GM23338 (cell line): ENCODE results near the gene ADAMTS17. TPM values are rescaled to one million over a fixed set of nuclear protein-coding genes. Genes with fewer than 3 reads are reported as not detected.

ENCODE experiments used
- ATAC-seq: fragments of 200-7000 bp; cut with Tn5 transposase; 3 replicates; pipeline ENCODE4 v1.9.1; 2020
- DNase-seq: peaks from one replicate; pipeline ENCODE4 v3.0.0-alpha.2; 2015; ENCODE audit warnings: low spot score
- H2AFZ ChIP-seq: fragments of 200-600 bp; sonication (generic); 2 replicates; pipeline ENCODE4 v1.8.0; 2016; ENCODE audit warnings: antibody characterized with exemption, mild to moderate bottlenecking, moderate library complexity
- H3F3A ChIP-seq: fragments of 200-600 bp; sonication (generic); replicated peaks from 2 replicates; pipeline ENCODE4 v1.8.0; 2017; ENCODE audit warnings: antibody characterized with exemption, mixed run types, low read depth
- H3K27ac ChIP-seq: fragments of 200-600 bp; sonication (generic); 2 replicates; pipeline ENCODE4 v1.6.1; 2016; ENCODE audit warnings: low read depth
- H3K27me3 ChIP-seq: fragments of 200-600 bp; sonication (generic); 2 replicates; pipeline ENCODE4 v1.8.0; 2016; ENCODE audit warnings: mild to moderate bottlenecking, mixed run types, moderate library complexity; ENCODE audit not compliant: insufficient read depth
- H3K36me3 ChIP-seq: fragments of 200-600 bp; sonication (generic); 2 replicates; pipeline ENCODE4 v1.8.0; 2016; ENCODE audit warnings: mild to moderate bottlenecking; ENCODE audit not compliant: insufficient read depth
- H3K4me1 ChIP-seq: fragments of 200-600 bp; sonication (generic); 2 replicates; pipeline ENCODE4 v1.8.0; 2016; ENCODE audit warnings: mild to moderate bottlenecking, moderate library complexity; ENCODE audit not compliant: insufficient read depth
- H3K4me2 ChIP-seq: fragments of 200-600 bp; sonication (generic); 2 replicates; pipeline ENCODE4 v1.7.1; 2017; ENCODE audit warnings: mixed run types
- H3K4me3 ChIP-seq: fragments of 200-600 bp; sonication (generic); 2 replicates; pipeline ENCODE4 v1.6.1; 2016; ENCODE audit warnings: mixed run types
- H3K79me2 ChIP-seq: fragments of 200-600 bp; sonication (generic); replicated peaks from 2 replicates; pipeline ENCODE4 v1.8.0; 2017; ENCODE audit warnings: mild to moderate bottlenecking; ENCODE audit not compliant: insufficient read depth
- H3K9me2 ChIP-seq: fragments of 200-600 bp; sonication (generic); 2 replicates; pipeline ENCODE4 v1.8.0; 2017; ENCODE audit not compliant: insufficient read depth
- H4K20me1 ChIP-seq: fragments of 200-600 bp; sonication (generic); replicated peaks from 2 replicates; pipeline ENCODE4 v1.8.0; 2017; ENCODE audit warnings: mild to moderate bottlenecking; ENCODE audit not compliant: insufficient read depth
- H3K27ac Mint-ChIP-seq: 2 replicates; pipeline ENCODE4 v1.8.0; 2020; ENCODE audit warnings: inconsistent platforms, mild to moderate bottlenecking, moderate library complexity, mixed read lengths
- H3K27me3 Mint-ChIP-seq: 3 replicates; pipeline ENCODE4 v1.8.0; 2022; ENCODE audit warnings: low read depth, mild to moderate bottlenecking, moderate library complexity, mixed read lengths, inconsistent platforms; ENCODE audit not compliant: insufficient read depth, poor library complexity
- H3K36me3 Mint-ChIP-seq: 3 replicates; pipeline ENCODE4 v1.8.0; 2021; ENCODE audit warnings: low read depth, mild to moderate bottlenecking, inconsistent platforms, moderate library complexity, mixed read lengths
- H3K4me1 Mint-ChIP-seq: 3 replicates; pipeline ENCODE4 v1.8.0; 2020; ENCODE audit warnings: mild to moderate bottlenecking, inconsistent platforms, mixed read lengths
- H3K4me3 Mint-ChIP-seq: 3 replicates; pipeline ENCODE4 v1.8.0; 2021; ENCODE audit warnings: moderate library complexity, mild to moderate bottlenecking, inconsistent platforms, mixed read lengths
- H3K9me3 Mint-ChIP-seq: 3 replicates; pipeline ENCODE4 v1.8.0; 2020; ENCODE audit warnings: moderate library complexity, mild to moderate bottlenecking, inconsistent platforms, mixed read lengths
- CREB1 ChIP-seq: fragments of 250-450 bp; sonication (Bioruptor Pico); IDR thresholded peaks from 2 replicates; pipeline ENCODE4 v1.5.0; 2020; ENCODE audit warnings: low read depth, mild to moderate bottlenecking, moderate library complexity
- EZH2 ChIP-seq: fragments of 200-600 bp; sonication (generic); IDR thresholded peaks from one replicate; pipeline ENCODE4 v1.8.0; 2017; ENCODE audit warnings: antibody characterized with exemption, mild to moderate bottlenecking, low read depth; ENCODE audit not compliant: unreplicated experiment
- EZH2phosphoT487 ChIP-seq: fragments of 200-600 bp; sonication (generic); IDR thresholded peaks from one replicate; pipeline ENCODE4 v1.8.1; 2018; ENCODE audit warnings: antibody characterized with exemption; ENCODE audit not compliant: unreplicated experiment
- JUNB ChIP-seq: IDR thresholded peaks from one replicate; pipeline ENCODE4 v1.6.1; 2016; ENCODE audit warnings: antibody characterized with exemption; ENCODE audit not compliant: unreplicated experiment
- NANOG ChIP-seq: IDR thresholded peaks from 2 replicates; pipeline ENCODE4 v1.6.1; 2016; ENCODE audit warnings: antibody characterized with exemption, borderline replicate concordance
- POLR2AphosphoS5 ChIP-seq: IDR thresholded peaks from 2 replicates; pipeline ENCODE4 v1.6.1; 2016; ENCODE audit warnings: antibody characterized with exemption, low read depth
- STAT1 ChIP-seq: IDR thresholded peaks from one replicate; pipeline ENCODE4 v1.6.1; 2016; ENCODE audit warnings: antibody characterized with exemption; ENCODE audit not compliant: unreplicated experiment
- ZNF114 ChIP-seq: fragments of 250-450 bp; sonication (Bioruptor Pico); IDR thresholded peaks from 2 replicates; pipeline ENCODE4 v1.5.0; 2020; ENCODE audit warnings: mild to moderate bottlenecking, moderate library complexity
- ZNF331 ChIP-seq: fragments of 250-450 bp; sonication (Bioruptor Pico); IDR thresholded peaks from 2 replicates; pipeline ENCODE4 v1.5.0; 2020; ENCODE audit warnings: low read depth, mild to moderate bottlenecking, moderate library complexity
- polyA plus RNA-seq: library from polyadenylated mRNA; unstranded; fragments of >200 nt; fragmentation: Nextera tagmentation; extraction: Ambion mirVana; gene quantifications from 2 replicates; pipeline ENCODE4 v1.2.1, GENCODE V29; 2016
- total RNA-seq: library from RNA; depleted of rRNA; stranded (reverse); fragments of >200 nt; shearing (Covaris generic); gene quantifications from 2 replicates; pipeline ENCODE4 v1.2.3, GENCODE V29; 2014
- TF ChIP-seq, protein P1 (sequence below), 2 experiments: fragments of 200-600 bp in 1 of 2; sonication (generic) in 1 of 2; conservative IDR thresholded peaks; 2 replicates each; pipeline versions ENCODE4 v1.5.1 to v1.6.1; 2016 to 2017; ENCODE audit warnings: antibody characterized with exemption in 2 of 2, low read depth in 2 of 2, mild to moderate bottlenecking in 2 of 2, moderate library complexity in 1 of 2
- TF ChIP-seq, protein P2 (sequence below): IDR thresholded peaks from one replicate; pipeline ENCODE4 v1.6.1; 2018; ENCODE audit warnings: antibody characterized with exemption; ENCODE audit not compliant: unreplicated experiment
- TF ChIP-seq, protein P3 (sequence below): fragments of 250-450 bp; sonication (Bioruptor Pico); IDR thresholded peaks from 2 replicates; pipeline ENCODE4 v1.5.0; 2020; ENCODE audit warnings: mild to moderate bottlenecking, moderate library complexity
- TF ChIP-seq, protein P4 (sequence below): IDR thresholded peaks from 2 replicates; pipeline ENCODE4 v1.6.1; 2016; ENCODE audit warnings: antibody characterized with exemption

The ADAMTS17 gene
- total and polyA plus RNA-seq, 2 experiments from 2014 or later: 0.60 to 3.8 TPM

DNA sequence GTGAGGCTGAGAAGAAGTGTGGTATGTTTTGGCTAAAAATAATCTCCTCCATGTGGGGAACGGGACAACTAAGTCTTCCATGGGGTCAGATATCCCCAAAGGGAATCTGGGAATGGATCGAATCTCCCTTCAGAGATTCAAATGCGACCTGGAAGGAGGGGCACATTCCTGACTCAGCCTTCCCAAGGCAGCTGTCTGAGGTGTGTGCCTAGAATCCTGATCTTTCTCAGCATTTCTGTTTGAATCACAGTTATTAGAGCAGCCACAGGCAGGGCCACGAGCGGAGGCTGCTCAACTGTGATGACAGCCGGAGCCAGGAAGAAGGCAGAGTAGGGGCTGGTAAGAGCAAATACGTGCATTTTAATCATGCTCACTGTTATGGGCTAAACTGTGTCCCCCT, 135.1 kb downstream of the ADAMTS17 start:
- H3K79me2 ChIP-seq: no peaks in the 10 kb centered on the region
- no peaks in the 10 kb centered on the region; the same call in none of the 2 replicates for H3K4me1 ChIP-seq
- H3K27me3 Mint-ChIP-seq: peaks cover 9% of the 10 kb centered on the region
- no peak overlapping the region for H3K4me3 Mint-ChIP-seq
- no peak overlapping the region for H2AFZ ChIP-seq
- no peak overlapping the region for H3K27ac Mint-ChIP-seq
- H4K20me1 ChIP-seq: no peaks in the 10 kb centered on the region
- no peaks in the 10 kb centered on the region; the same call in 2 of the 3 replicates for H3K36me3 Mint-ChIP-seq
- H3K27me3 ChIP-seq: no peaks in the 10 kb centered on the region
- ATAC-seq (peak; percentile 78), DNase-seq (peak; percentile 23)
- H3K9me3 Mint-ChIP-seq: no peaks in the 10 kb centered on the region; the same call in 2 of the 3 replicates
- no peaks in the 10 kb centered on the region for H3K36me3 ChIP-seq
- TF ChIP-seq POLR2AphosphoS5 (no peak), STAT1 (no peak), EZH2 (no peak), CREB1 (no peak), EZH2phosphoT487 (no peak), ZNF114 (CRISPR knock-in tag) (no peak), ZNF331 (CRISPR knock-in tag) (no peak), NANOG (no peak), JUNB (no peak)
- TF ChIP-seq, protein P1, sequence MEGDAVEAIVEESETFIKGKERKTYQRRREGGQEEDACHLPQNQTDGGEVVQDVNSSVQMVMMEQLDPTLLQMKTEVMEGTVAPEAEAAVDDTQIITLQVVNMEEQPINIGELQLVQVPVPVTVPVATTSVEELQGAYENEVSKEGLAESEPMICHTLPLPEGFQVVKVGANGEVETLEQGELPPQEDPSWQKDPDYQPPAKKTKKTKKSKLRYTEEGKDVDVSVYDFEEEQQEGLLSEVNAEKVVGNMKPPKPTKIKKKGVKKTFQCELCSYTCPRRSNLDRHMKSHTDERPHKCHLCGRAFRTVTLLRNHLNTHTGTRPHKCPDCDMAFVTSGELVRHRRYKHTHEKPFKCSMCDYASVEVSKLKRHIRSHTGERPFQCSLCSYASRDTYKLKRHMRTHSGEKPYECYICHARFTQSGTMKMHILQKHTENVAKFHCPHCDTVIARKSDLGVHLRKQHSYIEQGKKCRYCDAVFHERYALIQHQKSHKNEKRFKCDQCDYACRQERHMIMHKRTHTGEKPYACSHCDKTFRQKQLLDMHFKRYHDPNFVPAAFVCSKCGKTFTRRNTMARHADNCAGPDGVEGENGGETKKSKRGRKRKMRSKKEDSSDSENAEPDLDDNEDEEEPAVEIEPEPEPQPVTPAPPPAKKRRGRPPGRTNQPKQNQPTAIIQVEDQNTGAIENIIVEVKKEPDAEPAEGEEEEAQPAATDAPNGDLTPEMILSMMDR (conservative IDR thresholded peaks at IDR 0.05; ENCODE audit: low read depth in 2 of 2): no peak
- TF ChIP-seq, protein P2, sequence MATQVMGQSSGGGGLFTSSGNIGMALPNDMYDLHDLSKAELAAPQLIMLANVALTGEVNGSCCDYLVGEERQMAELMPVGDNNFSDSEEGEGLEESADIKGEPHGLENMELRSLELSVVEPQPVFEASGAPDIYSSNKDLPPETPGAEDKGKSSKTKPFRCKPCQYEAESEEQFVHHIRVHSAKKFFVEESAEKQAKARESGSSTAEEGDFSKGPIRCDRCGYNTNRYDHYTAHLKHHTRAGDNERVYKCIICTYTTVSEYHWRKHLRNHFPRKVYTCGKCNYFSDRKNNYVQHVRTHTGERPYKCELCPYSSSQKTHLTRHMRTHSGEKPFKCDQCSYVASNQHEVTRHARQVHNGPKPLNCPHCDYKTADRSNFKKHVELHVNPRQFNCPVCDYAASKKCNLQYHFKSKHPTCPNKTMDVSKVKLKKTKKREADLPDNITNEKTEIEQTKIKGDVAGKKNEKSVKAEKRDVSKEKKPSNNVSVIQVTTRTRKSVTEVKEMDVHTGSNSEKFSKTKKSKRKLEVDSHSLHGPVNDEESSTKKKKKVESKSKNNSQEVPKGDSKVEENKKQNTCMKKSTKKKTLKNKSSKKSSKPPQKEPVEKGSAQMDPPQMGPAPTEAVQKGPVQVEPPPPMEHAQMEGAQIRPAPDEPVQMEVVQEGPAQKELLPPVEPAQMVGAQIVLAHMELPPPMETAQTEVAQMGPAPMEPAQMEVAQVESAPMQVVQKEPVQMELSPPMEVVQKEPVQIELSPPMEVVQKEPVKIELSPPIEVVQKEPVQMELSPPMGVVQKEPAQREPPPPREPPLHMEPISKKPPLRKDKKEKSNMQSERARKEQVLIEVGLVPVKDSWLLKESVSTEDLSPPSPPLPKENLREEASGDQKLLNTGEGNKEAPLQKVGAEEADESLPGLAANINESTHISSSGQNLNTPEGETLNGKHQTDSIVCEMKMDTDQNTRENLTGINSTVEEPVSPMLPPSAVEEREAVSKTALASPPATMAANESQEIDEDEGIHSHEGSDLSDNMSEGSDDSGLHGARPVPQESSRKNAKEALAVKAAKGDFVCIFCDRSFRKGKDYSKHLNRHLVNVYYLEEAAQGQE: no peak
- TF ChIP-seq, protein P3, sequence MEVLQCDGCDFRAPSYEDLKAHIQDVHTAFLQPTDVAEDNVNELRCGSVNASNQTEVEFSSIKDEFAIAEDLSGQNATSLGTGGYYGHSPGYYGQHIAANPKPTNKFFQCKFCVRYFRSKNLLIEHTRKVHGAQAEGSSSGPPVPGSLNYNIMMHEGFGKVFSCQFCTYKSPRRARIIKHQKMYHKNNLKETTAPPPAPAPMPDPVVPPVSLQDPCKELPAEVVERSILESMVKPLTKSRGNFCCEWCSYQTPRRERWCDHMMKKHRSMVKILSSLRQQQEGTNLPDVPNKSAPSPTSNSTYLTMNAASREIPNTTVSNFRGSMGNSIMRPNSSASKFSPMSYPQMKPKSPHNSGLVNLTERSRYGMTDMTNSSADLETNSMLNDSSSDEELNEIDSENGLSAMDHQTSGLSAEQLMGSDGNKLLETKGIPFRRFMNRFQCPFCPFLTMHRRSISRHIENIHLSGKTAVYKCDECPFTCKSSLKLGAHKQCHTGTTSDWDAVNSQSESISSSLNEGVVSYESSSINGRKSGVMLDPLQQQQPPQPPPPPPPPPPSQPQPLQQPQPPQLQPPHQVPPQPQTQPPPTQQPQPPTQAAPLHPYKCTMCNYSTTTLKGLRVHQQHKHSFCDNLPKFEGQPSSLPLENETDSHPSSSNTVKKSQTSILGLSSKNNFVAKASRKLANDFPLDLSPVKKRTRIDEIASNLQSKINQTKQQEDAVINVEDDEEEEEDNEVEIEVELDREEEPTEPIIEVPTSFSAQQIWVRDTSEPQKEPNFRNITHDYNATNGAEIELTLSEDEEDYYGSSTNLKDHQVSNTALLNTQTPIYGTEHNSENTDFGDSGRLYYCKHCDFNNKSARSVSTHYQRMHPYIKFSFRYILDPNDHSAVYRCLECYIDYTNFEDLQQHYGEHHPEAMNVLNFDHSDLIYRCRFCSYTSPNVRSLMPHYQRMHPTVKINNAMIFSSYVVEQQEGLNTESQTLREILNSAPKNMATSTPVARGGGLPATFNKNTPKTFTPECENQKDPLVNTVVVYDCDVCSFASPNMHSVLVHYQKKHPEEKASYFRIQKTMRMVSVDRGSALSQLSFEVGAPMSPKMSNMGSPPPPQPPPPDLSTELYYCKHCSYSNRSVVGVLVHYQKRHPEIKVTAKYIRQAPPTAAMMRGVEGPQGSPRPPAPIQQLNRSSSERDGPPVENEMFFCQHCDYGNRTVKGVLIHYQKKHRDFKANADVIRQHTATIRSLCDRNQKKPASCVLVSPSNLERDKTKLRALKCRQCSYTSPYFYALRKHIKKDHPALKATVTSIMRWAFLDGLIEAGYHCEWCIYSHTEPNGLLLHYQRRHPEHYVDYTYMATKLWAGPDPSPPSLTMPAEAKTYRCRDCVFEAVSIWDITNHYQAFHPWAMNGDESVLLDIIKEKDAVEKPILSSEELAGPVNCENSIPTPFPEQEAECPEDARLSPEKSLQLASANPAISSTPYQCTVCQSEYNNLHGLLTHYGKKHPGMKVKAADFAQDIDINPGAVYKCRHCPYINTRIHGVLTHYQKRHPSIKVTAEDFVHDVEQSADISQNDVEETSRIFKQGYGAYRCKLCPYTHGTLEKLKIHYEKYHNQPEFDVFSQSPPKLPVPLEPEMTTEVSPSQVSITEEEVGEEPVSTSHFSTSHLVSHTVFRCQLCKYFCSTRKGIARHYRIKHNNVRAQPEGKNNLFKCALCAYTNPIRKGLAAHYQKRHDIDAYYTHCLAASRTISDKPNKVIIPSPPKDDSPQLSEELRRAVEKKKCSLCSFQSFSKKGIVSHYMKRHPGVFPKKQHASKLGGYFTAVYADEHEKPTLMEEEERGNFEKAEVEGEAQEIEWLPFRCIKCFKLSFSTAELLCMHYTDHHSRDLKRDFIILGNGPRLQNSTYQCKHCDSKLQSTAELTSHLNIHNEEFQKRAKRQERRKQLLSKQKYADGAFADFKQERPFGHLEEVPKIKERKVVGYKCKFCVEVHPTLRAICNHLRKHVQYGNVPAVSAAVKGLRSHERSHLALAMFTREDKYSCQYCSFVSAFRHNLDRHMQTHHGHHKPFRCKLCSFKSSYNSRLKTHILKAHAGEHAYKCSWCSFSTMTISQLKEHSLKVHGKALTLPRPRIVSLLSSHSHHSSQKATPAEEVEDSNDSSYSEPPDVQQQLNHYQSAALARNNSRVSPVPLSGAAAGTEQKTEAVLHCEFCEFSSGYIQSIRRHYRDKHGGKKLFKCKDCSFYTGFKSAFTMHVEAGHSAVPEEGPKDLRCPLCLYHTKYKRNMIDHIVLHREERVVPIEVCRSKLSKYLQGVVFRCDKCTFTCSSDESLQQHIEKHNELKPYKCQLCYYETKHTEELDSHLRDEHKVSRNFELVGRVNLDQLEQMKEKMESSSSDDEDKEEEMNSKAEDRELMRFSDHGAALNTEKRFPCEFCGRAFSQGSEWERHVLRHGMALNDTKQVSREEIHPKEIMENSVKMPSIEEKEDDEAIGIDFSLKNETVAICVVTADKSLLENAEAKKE (CRISPR knock-in tag): no peak
- TF ChIP-seq, protein P4, sequence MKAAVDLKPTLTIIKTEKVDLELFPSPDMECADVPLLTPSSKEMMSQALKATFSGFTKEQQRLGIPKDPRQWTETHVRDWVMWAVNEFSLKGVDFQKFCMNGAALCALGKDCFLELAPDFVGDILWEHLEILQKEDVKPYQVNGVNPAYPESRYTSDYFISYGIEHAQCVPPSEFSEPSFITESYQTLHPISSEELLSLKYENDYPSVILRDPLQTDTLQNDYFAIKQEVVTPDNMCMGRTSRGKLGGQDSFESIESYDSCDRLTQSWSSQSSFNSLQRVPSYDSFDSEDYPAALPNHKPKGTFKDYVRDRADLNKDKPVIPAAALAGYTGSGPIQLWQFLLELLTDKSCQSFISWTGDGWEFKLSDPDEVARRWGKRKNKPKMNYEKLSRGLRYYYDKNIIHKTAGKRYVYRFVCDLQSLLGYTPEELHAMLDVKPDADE: no peak
- no peaks in the 10 kb centered on the region for H3K9me2 ChIP-seq
- no peak overlapping the region for H3K4me3 ChIP-seq
- no peaks in the 10 kb centered on the region for H3F3A ChIP-seq
- 0 out of 2 replicates have a peak overlapping the region, but pooled peaks have one; percentile 26 for H3K4me2 ChIP-seq
- H3K27ac ChIP-seq: no peak overlapping the region
- H3K4me1 Mint-ChIP-seq: peaks cover 23% of the 10 kb centered on the region
